Measurements from ENCODE around the gene CTBP2. TPM values are rescaled to one million over a fixed set of nuclear protein-coding genes. Genes with fewer than 3 reads are reported as not detected.

The CTBP2 gene
- total and polyA plus RNA-seq, 8 donors, result 21.3 to 169 (median 61.6) TPM

GRCh38 chr10:125116041-125116649 lies 44.2 kb downstream of the CTBP2 start:
- intact Hi-C loops (cut with DNase I; ENCODE audit: low total_unique reads), result no loop called here
- 82 to 90% (median 88%) methylated on average over 13 to 16 of the region's 16 CpGs for WGBS, 5 donors
- TF ChIP-seq EP300 (IDR thresholded peaks at IDR 0.05), result no peak
- TF ChIP-seq CTCF (IDR thresholded peaks at IDR 0.05), result no peak
- no peak for TF ChIP-seq POLR2AphosphoS5 (IDR thresholded peaks at IDR 0.05)
- TF ChIP-seq POLR2A (IDR thresholded peaks at IDR 0.05), result no peak
- DNase-seq, result no peak
- no peaks in the 10 kb centered on the region for H3K9me3 ChIP-seq
- no peaks in the 10 kb centered on the region for H3K27me3 ChIP-seq
- H3K36me3 ChIP-seq, result no peaks in the 10 kb centered on the region
- H3K27ac ChIP-seq, result peak overlapping the region in 4 of 5 donors; percentile 16 to 78 (median 46)
- H3K4me1 ChIP-seq, result peaks cover 47 to 100% (median 78%) of the 10 kb centered on the region in 4 donors
- no peak overlapping the region for H3K4me3 ChIP-seq

- TF ChIP-seq CTCF (IDR thresholded peaks at IDR 0.05), result no peak
- no peak for TF ChIP-seq POLR2AphosphoS5 (IDR thresholded peaks at IDR 0.05)
- TF ChIP-seq POLR2A (IDR thresholded peaks at IDR 0.05), result no peak
- no peak for TF ChIP-seq EP300 (IDR thresholded peaks at IDR 0.05)
- no peak overlapping the region for H3K4me3 ChIP-seq
- WGBS, 5 donors, result 80 to 91% (median 89%) methylated on average over 5 of the region's 5 CpGs
- intact Hi-C loops (cut with DNase I; ENCODE audit: low total_unique reads), result no loop called here
- no peak for DNase-seq
- no peaks in the 10 kb centered on the region for H3K9me3 ChIP-seq
- H3K4me1 ChIP-seq, result peaks cover 40 to 97% (median 73%) of the 10 kb centered on the region in 4 donors
- H3K36me3 ChIP-seq, result peaks cover 0 to under 1% (median 0%) of the 10 kb centered on the region in 4 donors
- H3K27ac ChIP-seq, result peak overlapping the region in 3 of 5 donors; percentile 24 to 78 (median 72)
- H3K27me3 ChIP-seq, result no peaks in the 10 kb centered on the region
Measured at GRCh38 chr10:125115409-125115808, 45.0 kb downstream of the CTBP2 start.

GRCh38 chr10:125114761-125115391 lies 45.5 kb downstream of the CTBP2 start:
- 57 to 68% (median 63%) methylated on average over 15 to 16 of the region's 16 CpGs for WGBS, 5 donors
- peaks cover 34 to 92% (median 69%) of the 10 kb centered on the region in 4 donors for H3K4me1 ChIP-seq
- no peak for TF ChIP-seq EP300 (IDR thresholded peaks at IDR 0.05)
- TF ChIP-seq POLR2A (IDR thresholded peaks at IDR 0.05), result no peak
- TF ChIP-seq CTCF (IDR thresholded peaks at IDR 0.05), result no peak
- TF ChIP-seq POLR2AphosphoS5 (IDR thresholded peaks at IDR 0.05), result no peak
- H3K4me3 ChIP-seq, result no peak overlapping the region
- intact Hi-C loops (cut with DNase I; ENCODE audit: low total_unique reads), result no loop called here
- H3K9me3 ChIP-seq, result no peaks in the 10 kb centered on the region
- no peak for DNase-seq
- H3K36me3 ChIP-seq, result peaks cover 1 to 6% (median 2%) of the 10 kb centered on the region in 4 donors
- no peaks in the 10 kb centered on the region for H3K27me3 ChIP-seq
- H3K27ac ChIP-seq, result peak overlapping the region in 4 of 5 donors; percentile 24 to 78 (median 52)

- no peak overlapping the region for H3K4me3 ChIP-seq
- H3K27me3 ChIP-seq, result no peaks in the 10 kb centered on the region
- H3K27ac ChIP-seq, result peak overlapping the region; percentile 32 to 78 (median 49)
- DNase-seq, result peak; percentile 15 to 70
- H3K4me1 ChIP-seq, result peaks cover 24 to 81% (median 62%) of the 10 kb centered on the region in 4 donors
- H3K9me3 ChIP-seq, result no peaks in the 10 kb centered on the region
- intact Hi-C loops (cut with DNase I; ENCODE audit: low total_unique reads), result no loop called here
- H3K36me3 ChIP-seq, result peaks cover 6 to 16% (median 13%) of the 10 kb centered on the region in 4 donors
- TF ChIP-seq POLR2A (IDR thresholded peaks at IDR 0.05) (no peak), CTCF (IDR thresholded peaks at IDR 0.05) (no peak)
- WGBS, 5 donors, result 43 to 63% (median 57%) methylated on average over 17 to 20 of the region's 20 CpGs
Measured at GRCh38 chr10:125113691-125114371, 46.5 kb downstream of the CTBP2 start.

All from stomach (tissue), 9 donors.